Skin epidermis (tissue), 12 donors: ENCODE results near the gene ANKMY1.

Experiments used
- H3K27ac ChIP-seq, 21 experiments: fragments of 200-600 bp; sonication (generic) in 11 of 21; one replicate each; pipeline ENCODE4 v1.5.0; 2020; ENCODE audit warnings: mild to moderate bottlenecking in 3 of 21, inconsistent platforms in 2 of 21, moderate library complexity in 2 of 21
- H3K4me3 ChIP-seq, 7 experiments: fragments of 200-600 bp; sonication (generic) in 2 of 7; one replicate each; pipeline ENCODE4 v1.5.0; 2020; ENCODE audit warnings: inconsistent platforms in 2 of 7, mild to moderate bottlenecking in 2 of 7, moderate library complexity in 1 of 7

Gene ANKMY1

GRCh38 chr2:240512666-240513535 is 44.9 kb downstream of the ANKMY1 start:
- no peak overlapping the region for H3K4me3 ChIP-seq
- no peak overlapping the region for H3K27ac ChIP-seq

GRCh38 chr2:240512109-240512485 is 45.7 kb downstream of the ANKMY1 start:
- Histone ChIP-seq H3K4me3 (no peak overlapping the region), H3K27ac (no peak overlapping the region)

DNA sequence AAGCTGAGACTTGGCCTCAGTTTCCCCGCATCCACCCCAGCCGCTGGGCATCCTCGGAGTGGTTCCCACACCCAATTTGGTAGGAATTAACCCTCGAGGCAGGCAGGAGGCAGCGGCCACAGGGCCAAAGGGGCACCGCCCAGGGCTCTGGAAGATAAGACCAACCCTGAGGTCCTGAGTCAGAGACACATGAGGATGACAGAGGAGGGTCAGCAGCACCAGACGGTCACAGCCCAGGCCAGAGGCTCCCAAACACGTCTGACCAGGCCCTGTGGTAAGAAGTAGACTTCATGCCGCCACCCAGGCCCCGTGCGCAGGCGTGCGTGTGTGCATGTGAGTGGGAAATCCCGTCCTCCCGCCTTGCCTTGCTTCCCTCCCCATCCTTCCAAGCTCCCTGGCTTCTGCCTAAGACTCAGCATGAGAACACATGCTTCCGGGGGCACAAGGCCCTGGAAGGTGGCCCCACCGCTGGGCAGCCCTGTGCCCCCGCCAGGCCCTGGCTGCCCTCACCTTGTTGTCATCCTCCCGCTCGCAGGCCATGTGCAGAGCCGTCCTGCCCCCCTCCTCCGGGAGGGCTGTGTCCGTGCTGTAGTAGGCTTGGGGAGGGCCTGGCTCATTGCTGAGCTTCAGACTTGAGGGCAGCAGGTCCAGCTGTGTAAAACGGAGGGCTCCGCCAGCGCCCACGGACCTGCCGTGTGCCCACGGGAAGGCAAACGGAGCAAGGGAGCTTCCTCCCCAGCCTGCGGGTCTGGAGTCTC is 46.3 kb downstream of the ANKMY1 start:
- H3K4me3 ChIP-seq, result no peak overlapping the region

GRCh38 chr2:240510513-240511210 is 47.1 kb downstream of the ANKMY1 start:
- no peak overlapping the region for H3K4me3 ChIP-seq
- no peak overlapping the region for H3K27ac ChIP-seq

More for the DNA sequence above, 46.3 kb downstream of the ANKMY1 start:
- no peak overlapping the region for H3K27ac ChIP-seq

DNA sequence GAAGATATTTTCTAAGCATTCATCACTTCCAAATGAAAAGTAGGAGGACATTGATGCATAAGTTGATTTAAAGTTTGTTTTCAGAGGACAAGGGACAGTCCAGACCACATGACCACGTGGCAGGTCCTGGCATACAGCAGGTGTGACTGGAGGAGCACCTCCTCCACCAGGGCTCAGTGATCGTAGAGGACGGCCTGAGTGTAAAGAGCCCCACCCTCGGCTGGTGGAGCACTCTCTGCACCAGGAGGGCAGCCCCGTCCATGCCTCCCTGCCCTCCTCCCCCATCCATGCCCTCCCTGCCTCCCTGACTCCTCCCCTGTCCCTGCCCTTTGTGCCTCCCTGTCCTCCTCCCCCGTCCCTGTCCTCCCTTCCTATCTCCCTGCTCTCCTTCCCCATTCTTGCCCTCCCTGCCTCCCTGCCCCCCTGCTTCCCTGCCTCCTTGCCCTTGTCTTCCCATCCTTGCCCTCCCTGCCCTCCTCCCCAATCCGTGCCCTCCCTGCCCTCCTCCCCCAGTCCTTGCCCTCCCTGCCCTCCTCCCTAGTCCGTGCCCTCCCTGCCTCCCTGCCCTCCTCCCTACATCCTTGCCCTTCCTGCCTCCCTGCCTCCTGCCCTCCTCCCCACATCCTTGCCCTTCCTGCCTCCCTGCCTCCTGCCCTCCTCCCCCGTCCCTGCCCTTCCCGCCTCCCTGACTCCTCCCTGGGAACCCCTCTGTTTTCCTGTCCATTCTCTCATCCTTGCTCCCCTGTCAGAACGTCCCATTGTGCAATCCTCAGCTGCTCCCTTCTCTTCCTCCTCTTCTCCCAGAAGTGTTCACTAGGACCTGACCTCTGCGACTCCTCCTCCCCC is 47.9 kb downstream of the ANKMY1 start:
- no peak overlapping the region for H3K27ac ChIP-seq
- H3K4me3 ChIP-seq, result no peak overlapping the region

DNA sequence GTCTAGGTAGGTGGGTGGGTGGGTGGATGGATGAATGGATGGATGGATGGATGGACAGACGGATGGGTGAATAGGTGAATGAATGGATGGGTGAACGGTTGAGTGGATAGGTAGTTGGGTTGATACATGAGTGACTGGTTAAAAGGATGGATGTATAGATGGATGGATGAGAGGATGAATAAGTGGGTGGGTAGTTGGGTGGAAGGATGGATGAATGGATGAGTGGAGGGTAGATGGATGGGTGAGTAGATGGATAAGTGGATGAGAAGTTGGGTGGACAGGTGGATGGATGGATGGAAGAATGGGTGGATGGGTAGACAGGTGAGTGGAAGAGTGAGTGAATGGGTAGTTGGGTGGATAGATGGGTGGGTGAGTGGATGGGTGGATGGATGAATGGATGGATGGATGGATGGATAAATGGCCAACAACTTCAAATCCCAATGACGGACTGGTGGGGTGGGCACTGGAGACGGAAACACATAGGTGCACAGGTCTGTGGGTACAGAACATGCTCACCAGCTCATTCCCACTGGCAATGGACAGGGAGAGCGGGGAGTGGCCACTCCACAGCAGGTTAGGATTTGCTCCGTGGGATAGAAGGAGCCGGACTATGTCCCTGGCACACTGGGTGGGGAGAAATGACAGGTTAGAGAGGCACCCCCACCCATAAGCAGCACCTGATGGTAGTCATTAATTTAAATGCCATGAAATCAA is 48.8 kb downstream of the ANKMY1 start:
- Histone ChIP-seq H3K4me3 (no peak overlapping the region), H3K27ac (no peak overlapping the region)

GRCh38 chr2:240507778-240508251 is 50.0 kb downstream of the ANKMY1 start:
- Histone ChIP-seq H3K4me3 (no peak overlapping the region), H3K27ac (no peak overlapping the region)

DNA sequence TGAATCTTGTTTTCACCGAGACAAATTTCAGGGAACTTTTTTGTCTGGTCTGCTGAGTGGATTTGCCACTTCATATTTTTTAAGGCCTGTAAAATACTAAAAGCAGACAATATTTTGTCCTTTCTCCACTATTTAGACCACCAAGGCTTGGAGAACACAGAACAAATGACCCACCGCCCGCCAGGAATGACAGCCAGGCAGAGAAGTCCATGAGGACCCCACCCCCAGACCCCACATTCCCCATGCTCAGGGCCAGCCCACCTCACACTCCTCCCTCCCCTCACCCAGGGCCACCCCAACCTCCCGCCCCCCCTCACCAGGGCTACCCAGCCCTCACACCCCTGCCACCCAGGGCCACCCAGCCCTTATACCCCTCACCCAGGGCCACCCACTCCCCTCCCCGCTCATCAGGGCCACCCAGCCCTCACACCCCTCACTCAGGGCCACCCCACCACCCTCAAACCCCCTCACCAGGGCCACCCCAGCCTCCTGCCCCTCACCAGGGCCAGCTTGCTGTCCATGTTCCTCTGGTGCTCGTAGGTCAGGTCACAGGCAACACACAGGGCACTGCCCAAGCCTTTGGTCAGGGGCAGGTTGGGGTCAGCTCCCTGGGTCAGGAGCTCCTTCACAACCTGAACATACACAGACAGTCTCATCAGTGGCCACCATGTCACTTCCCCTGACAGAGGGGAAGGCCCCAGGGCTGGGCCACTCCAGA is 50.6 kb downstream of the ANKMY1 start:
- H3K27ac ChIP-seq, result no peak overlapping the region
- H3K4me3 ChIP-seq, result no peak overlapping the region

- no peak overlapping the region for H3K27ac ChIP-seq
- no peak overlapping the region for H3K4me3 ChIP-seq
Measured at GRCh38 chr2:240506406-240507059, 51.3 kb downstream of the ANKMY1 start.

GRCh38 chr2:240505910-240506309 is 51.9 kb downstream of the ANKMY1 start:
- Histone ChIP-seq H3K4me3 (no peak overlapping the region), H3K27ac (no peak overlapping the region)

GRCh38 chr2:240503848-240504247 is 53.9 kb downstream of the ANKMY1 start:
- no peak overlapping the region for H3K4me3 ChIP-seq
- no peak overlapping the region for H3K27ac ChIP-seq

- H3K4me3 ChIP-seq, result no peak overlapping the region
- no peak overlapping the region for H3K27ac ChIP-seq
Measured at GRCh38 chr2:240503375-240503774, 54.4 kb downstream of the ANKMY1 start.

DNA sequence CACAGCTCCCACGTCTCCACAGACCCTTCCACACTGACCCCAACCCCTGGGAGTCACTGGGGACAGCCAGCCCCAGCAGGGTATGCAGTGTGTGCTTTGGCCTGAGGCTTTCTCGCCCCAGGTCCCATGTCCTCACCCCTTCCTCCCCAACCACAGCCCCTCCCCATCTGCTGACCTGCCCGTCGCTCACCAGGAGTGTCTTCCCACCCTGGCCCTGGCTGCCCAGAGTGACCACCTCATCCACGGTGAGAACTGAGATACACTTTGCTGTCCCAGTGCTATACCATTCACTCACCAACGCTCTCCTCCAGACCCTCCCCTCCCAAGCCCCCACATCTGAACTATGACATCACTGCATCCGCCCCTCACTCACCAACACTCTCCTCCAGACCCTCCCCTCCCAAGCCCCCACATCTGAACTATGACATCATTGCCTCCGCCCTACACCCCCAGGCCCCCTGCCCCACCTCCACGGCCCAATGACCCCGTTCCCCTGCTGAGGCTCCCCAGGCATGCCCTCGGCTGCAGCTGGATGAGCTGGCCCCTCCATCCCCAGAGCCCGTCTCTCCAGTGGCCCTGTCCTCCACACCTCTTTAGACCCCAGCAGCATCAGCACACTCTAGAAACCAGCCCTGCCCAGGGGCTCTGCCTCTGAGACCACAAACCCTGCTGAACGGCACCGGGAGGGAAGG is 55.2 kb downstream of the ANKMY1 start:
- Histone ChIP-seq H3K27ac (no peak overlapping the region), H3K4me3 (no peak overlapping the region)

- H3K27ac ChIP-seq, result no peak overlapping the region
- no peak overlapping the region for H3K4me3 ChIP-seq
Measured at GRCh38 chr2:240502059-240502429, 55.7 kb downstream of the ANKMY1 start.

- Histone ChIP-seq H3K4me3 (no peak overlapping the region), H3K27ac (no peak overlapping the region)
Measured at GRCh38 chr2:240501531-240501991, 56.2 kb downstream of the ANKMY1 start.

DNA sequence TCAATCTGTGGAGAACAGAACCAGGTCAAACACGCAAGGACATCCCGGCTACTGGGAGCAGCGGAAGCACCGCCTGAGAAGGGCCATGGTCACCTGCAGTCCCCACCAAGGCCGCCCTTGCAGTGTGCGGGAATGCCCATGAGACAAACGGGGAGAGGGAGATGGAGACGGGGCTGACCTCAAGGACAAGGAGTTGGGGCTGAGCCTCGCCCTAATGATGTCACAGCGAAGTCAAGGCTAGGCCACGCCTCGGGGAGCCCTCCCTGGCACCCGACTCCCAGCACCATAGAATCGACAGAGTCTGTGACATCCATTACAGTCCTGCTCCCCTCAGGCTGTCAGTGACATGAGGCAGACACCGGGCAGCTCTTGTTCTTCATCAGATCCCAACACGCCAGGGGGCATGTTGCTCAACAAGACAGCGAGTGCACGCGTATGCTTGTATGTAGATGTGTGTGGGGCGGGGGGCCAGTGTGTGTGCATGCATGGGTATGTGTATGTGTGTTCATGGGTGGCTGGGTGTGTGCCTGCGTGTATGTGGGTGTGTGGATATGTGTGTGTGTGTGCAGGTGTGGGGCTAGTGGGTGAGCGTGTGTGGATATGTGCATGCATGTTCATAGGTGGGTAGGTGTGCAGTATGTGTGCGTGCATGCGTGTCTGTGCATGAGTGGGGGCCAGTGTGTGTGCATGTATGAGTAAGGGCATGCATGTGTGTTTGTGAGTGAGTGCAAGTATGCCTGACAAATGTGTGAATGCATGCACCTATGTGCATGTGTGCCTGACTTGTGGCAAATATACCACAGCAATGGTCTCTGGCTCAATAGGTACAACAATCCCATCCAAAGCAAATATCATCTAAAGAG is 57.0 kb downstream of the ANKMY1 start:
- H3K27ac ChIP-seq, result no peak overlapping the region
- H3K4me3 ChIP-seq, result no peak overlapping the region
